Measurements from ENCODE around the gene HOXA3. TPM values are rescaled to one million over a fixed set of nuclear protein-coding genes. Genes with fewer than 3 reads are reported as not detected.

HOXA3 gene
- total and polyA plus RNA-seq, 2 experiments from 2014 or later, result 0.83 to 4.1 TPM

GRCh38 chr7:27189295-27189996 lies 37.1 kb upstream of the HOXA3 start:
- H3K79me2 ChIP-seq, result peaks cover 95% of the 10 kb centered on the region
- peak overlapping the region; percentile 38 for H3K4me3 ChIP-seq
- H3K9me2 ChIP-seq (replicated peaks; ENCODE audit: insufficient read depth), result no peaks in the 10 kb centered on the region
- H2AFZ ChIP-seq, result no peak overlapping the region
- TF ChIP-seq CTCF (IDR thresholded peaks at IDR 0.05; ENCODE audit: poor library complexity), result no peak
- TF ChIP-seq EZH2 (IDR thresholded peaks at IDR 0.05; ENCODE audit: borderline replicate concordance), result no peak
- no peak for TF ChIP-seq EZH2phosphoT487 (IDR thresholded peaks at IDR 0.05; ENCODE audit: low read depth, severe bottlenecking, unreplicated experiment)
- peaks cover 97% of the 10 kb centered on the region for H3K27me3 ChIP-seq
- H3K4me1 ChIP-seq (ENCODE audit: insufficient read depth), result peaks cover 35% of the 10 kb centered on the region
- peaks cover 3% of the 10 kb centered on the region for H4K20me1 ChIP-seq (ENCODE audit: insufficient read depth, poor library complexity, severe bottlenecking)
- peak overlapping the region; percentile 97 for H3K27ac ChIP-seq
- H3K36me3 ChIP-seq (replicated peaks; ENCODE audit: insufficient read depth, low read depth), result no peaks in the 10 kb centered on the region
- H3K9me3 ChIP-seq (ENCODE audit: low read depth), result no peaks in the 10 kb centered on the region
- 9% methylated on average over 22 of the region's 22 CpGs for WGBS (ENCODE audit: low lambda C conversion rate, missing lambda C conversion rate)
- no peak for DNase-seq (ENCODE audit: low spot score)
- peak overlapping the region; percentile 96 for H3K4me2 ChIP-seq

GRCh38 chr7:27188386-27189294 lies 36.3 kb upstream of the HOXA3 start:
- 5% methylated on average over 45 of the region's 49 CpGs for WGBS (ENCODE audit: low lambda C conversion rate, missing lambda C conversion rate)
- Histone ChIP-seq H3K27ac (peak overlapping the region; percentile 97), H3K4me2 (peak overlapping the region; percentile 96), H3K9me2 (replicated peaks; ENCODE audit: insufficient read depth) (no peaks in the 10 kb centered on the region), H3K4me3 (peak overlapping the region; percentile 38), H3K9me3 (ENCODE audit: low read depth) (no peaks in the 10 kb centered on the region), H3K36me3 (replicated peaks; ENCODE audit: insufficient read depth, low read depth) (no peaks in the 10 kb centered on the region), H3K79me2 (peaks cover 95% of the 10 kb centered on the region), H4K20me1 (ENCODE audit: insufficient read depth, poor library complexity, severe bottlenecking) (no peaks in the 10 kb centered on the region), H3K4me1 (ENCODE audit: insufficient read depth) (peaks cover 35% of the 10 kb centered on the region), H2AFZ (no peak overlapping the region), H3K27me3 (peaks cover 95% of the 10 kb centered on the region)
- TF ChIP-seq EZH2phosphoT487 (IDR thresholded peaks at IDR 0.05; ENCODE audit: low read depth, severe bottlenecking, unreplicated experiment) (peak; percentile 60), CTCF (IDR thresholded peaks at IDR 0.05; ENCODE audit: poor library complexity) (no peak), EZH2 (IDR thresholded peaks at IDR 0.05; ENCODE audit: borderline replicate concordance) (peak; percentile 18)
- DNase-seq (ENCODE audit: low spot score), result no peak

GRCh38 chr7:27187475-27188385 lies 35.3 kb upstream of the HOXA3 start:
- Histone ChIP-seq H3K36me3 (replicated peaks; ENCODE audit: insufficient read depth, low read depth) (no peaks in the 10 kb centered on the region), H3K9me2 (replicated peaks; ENCODE audit: insufficient read depth) (no peaks in the 10 kb centered on the region), H3K4me1 (ENCODE audit: insufficient read depth) (peaks cover 36% of the 10 kb centered on the region), H4K20me1 (ENCODE audit: insufficient read depth, poor library complexity, severe bottlenecking) (no peaks in the 10 kb centered on the region), H3K27ac (peak overlapping the region; percentile 97), H3K79me2 (peaks cover 95% of the 10 kb centered on the region), H3K4me2 (peak overlapping the region; percentile 96), H3K9me3 (ENCODE audit: low read depth) (no peaks in the 10 kb centered on the region), H2AFZ (no peak overlapping the region), H3K4me3 (peak overlapping the region; percentile 38), H3K27me3 (peaks cover 95% of the 10 kb centered on the region)
- TF ChIP-seq EZH2 (IDR thresholded peaks at IDR 0.05; ENCODE audit: borderline replicate concordance) (peak; percentile 87), EZH2phosphoT487 (IDR thresholded peaks at IDR 0.05; ENCODE audit: low read depth, severe bottlenecking, unreplicated experiment) (peak; percentile 54), CTCF (IDR thresholded peaks at IDR 0.05; ENCODE audit: poor library complexity) (no peak)
- no peak for DNase-seq (ENCODE audit: low spot score)
- WGBS (ENCODE audit: low lambda C conversion rate, missing lambda C conversion rate), result 11% methylated on average over 42 of the region's 46 CpGs

Measured in hepatocyte (in vitro differentiated cells).